HG03575 (cell line): ENCODE measurements around the gene PAFAH1B1.

Experiments used
- ATAC-seq: cut with Tn5 transposase; IDR thresholded peaks from one replicate; pipeline ENCODE4 v1.9.1; 2021; ENCODE audit not compliant: unreplicated experiment, insufficient number of reproducible peaks, low FRiP score; ENCODE audit errors: extremely low read depth

Gene PAFAH1B1

DNA sequence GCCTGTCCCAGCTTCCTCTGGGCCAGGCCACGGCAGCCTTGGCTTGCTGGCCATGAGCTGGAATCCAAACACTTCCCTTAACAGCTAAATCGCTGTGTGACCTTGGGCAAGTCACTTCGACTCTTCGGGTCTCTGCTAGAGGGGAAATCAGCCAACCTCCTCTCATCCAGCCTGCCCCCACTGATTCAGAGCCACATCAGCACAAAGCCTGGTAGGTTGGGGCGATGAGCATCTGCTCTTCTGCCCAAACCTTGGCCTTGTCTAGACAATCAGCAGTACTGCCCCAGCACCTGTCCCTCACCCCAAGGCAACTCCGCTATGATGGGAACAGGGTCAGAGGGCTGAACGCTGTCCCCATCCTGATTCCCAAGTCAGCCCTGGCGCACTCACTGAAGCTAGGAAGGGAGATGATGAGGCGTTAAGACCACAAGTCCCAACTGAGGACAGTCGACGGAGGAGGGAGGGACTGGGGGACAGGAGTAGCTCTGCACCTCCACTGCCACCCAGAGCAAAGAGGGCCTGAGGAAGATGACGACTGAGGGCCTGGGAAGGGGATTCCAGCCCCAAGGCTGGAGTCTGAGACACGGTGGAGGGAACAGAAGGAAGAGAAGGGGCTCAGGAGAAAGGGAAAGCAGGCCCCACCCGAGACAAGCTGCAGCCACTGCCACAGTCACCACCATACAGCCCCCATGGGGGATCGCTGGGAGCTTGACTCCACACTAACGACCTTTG is 116.8 kb downstream of the PAFAH1B1 start:
- ATAC-seq, result no peak

DNA sequence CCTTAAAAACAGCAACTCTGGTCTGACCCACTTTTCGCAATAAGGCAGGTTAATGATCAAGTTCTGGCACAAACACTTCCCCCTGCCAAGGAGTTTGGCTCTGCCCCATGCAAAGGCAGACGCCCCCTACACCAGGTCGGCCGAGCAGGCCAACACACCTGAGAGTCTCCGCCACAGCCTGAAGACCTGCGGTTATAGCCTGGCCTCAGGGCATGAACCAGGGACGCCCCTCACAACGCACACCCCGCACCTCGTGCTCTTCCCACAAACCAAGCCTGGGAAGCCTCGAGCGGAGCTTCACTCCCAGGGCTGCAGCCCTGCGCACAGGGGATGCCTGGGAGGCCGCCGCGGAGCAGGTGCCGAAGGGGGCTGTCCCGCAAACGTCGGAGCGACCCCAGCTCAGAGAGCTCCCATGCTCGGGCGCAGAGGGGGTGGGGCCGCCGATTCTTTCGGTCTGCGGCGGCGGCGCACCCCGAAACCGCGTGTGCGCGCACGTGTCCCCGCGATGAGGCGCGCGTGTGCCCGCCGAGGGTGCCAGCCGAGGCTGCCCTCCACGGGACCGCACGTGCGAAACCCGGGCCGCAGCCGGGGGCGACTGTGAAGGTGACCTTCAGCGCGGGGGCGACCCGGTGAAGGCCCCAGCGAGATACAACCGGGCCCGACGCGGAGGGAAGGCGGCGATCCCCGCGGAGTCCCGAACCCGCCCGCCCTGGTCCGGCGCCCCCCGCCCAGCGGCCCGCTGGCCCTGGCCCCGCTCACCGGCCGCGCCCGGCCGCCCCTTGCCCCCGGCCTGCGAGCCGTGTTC is 117.6 kb downstream of the PAFAH1B1 start:
- no peak for ATAC-seq

DNA sequence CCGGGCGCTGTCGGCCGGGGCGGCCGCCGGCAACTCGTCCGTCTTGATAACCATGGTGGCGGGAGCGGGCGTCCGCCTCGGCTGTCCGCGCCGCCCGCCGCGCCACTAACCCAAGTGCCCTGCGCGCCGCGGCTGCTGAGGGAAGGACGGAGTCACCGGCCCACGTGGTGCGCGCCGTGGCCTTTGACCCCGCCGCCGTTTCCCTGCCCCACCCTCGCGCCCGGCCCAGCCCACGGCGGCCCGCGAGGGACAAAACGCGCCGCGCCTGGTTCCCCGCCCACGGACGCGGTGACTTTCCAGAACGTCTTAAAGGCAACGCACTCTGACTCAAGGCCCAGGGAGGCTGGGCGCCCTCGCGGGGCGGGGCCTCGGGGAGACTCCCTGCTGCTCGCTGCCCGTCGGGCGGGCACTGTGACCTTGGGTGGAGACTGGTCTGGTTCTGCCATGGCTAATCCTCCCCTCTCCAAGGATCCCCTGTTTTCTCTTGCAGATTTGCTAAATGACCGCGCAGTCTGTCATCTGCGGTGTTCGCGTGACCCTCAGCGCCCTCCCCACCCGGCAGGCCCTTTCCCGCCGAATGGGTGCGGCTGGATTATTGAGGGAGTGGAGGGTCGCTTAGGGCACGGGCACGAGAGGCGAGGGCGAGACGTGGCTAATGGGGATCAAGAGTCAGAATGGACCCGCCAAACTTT is 118.3 kb downstream of the PAFAH1B1 start, which contains the start of gene CLUH:
CLUH (minus strand) TSS at position 157 of the 692 bp plus-strand sequence; CDS start at position 54, 103 bp downstream.
- no peak for ATAC-seq

DNA sequence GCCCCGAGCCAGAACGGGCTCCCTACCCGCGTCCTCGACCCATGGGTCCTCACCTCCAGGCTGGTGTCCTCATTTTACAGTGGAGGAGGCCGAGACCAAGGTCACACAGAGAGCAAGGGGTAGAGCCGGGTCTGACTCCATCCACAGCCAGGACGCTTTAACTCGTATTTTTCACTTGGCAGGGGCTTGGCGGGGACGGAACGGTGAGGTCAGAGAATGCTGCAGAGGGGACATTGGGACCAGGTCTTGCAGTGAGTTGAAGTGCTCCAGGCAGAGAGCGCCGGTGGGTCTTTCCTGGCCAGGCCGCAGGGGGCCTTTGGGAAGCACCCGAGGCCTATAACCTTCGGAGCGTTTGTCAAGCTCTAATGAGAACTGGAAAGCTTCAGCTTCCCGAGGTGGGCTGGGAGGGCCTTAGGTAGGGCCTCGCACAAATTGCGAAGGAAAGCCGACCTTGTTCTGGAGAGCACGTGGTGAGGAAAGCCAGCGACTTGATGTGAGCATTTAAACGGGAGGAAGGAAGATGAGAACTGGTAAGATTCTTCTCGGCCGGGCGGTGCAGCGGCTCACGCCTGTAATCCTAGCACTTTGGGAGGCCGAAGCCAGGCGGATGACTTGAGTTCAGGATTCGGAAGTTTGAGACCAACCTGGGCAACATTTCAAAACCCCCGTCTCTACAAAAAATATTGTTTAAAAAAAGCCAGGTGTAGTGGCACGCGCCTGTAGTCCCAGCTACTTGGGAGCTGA is 119.0 kb downstream of the PAFAH1B1 start:
- ATAC-seq, result no peak

DNA sequence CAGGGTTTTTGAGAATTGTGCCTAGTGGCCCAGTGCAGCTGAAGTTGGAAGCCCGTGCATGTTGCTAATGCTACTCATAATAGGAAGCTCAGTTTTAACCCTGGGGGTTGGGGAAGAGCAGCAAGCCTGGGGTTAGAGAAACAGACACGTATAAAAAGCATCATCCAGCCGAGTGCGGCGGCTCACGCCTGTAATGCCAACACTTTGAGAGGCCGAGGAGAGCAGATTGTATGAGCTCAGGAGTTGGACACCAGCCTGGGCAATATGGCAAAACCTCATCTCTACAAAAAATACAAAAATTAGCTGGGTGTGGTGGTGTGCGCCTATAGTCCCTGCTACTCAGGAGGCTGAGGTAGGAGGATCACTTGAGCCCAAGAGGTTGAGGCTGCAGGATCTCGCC is 120.4 kb downstream of the PAFAH1B1 start:
- ATAC-seq, result no peak

DNA sequence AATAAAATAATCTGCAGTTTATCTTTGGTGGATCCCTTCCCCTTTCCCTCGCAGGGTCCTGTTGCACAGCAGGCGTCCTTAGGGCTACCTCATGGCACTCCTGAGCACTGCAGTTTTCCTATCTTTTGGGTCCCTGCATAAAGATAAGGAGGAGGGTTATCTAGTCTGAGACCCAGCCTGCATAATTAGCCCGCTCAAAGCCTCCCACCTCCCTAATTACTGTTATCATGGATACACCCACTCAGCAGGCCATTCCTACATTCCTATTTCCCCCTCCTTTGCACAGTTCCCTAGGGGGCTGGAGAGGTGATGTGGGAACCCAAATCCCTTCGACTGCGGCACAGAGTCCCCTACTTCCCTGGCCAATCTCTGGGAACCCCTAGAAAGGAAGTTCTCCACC is 123.2 kb downstream of the PAFAH1B1 start:
- no peak for ATAC-seq

DNA sequence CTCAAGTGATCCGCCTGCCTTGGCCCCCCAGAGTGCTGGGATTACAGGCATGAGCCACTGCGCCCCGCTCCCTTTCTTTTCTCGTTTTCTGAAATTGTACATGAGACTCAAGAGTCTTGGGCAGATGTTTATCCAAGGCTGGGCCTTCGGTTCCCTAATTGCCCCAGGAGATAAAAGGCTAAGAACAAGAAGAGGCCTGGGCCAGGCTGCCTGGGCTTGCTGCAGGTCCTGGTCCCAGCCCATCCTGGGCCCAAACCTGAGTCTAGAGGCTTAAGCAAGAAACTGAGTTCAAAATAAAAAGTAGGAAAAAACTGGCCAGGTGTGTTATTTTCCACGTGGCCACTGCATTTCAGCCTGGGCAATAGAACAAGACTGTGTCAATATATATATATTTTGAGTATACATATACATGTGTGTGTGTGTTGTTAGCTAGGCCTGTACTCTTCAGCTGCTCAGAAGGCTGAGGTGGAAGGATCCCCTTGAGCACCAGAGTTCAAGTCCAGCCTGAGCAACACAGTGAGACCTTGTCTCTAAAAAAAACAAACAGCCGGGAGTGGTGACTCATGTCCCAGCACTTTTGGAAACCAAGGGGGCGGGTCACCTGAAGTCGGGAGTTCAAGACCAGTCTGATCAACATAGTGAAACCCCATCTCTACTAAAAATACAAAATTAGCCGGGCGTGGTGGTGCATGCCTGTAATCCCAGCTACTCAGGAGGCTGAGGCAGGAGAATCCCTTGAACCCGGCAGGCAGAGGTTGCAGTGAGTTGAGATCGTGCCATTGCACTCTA is 124.9 kb downstream of the PAFAH1B1 start:
- no peak for ATAC-seq

DNA sequence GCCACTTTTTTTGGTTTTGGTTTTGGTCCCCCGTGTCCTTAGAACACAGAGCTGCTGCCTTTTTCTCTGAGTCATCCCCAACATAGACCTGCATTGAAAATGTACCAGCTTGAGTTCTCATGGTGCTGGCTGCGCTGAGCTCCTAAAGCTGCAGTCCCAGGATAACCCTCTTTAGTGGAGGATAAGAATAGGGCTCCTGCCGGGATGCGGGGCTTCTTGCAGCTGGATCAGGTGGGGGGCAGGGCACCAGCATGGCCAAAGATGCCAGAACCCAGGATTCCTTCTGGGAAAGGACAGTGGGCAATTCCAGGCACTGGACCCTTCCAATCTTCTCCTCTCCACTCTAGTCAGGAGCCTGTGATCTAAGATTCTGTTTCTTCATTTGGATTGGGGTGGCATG is 126.4 kb downstream of the PAFAH1B1 start:
- ATAC-seq, result no peak

DNA sequence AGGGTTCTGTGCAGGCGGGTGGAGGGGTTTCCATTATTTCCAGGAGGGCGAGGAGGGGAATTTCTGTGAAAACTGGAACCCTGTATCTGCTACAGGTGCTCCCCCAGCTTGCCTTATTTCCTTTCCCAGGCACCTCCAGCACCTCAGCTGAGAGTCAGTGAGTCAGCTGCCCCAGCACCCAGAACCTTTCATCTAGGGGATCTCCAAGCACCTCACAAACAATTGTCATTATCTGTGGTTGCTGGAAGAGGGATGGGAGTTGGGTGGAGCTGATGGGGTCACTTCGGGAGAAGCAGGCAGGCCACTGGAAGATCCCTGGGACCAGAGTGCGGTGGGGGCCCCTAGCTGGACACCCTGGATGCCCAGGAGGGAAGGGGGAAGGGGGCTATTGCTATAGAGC is 128.1 kb downstream of the PAFAH1B1 start:
- no peak for ATAC-seq

DNA sequence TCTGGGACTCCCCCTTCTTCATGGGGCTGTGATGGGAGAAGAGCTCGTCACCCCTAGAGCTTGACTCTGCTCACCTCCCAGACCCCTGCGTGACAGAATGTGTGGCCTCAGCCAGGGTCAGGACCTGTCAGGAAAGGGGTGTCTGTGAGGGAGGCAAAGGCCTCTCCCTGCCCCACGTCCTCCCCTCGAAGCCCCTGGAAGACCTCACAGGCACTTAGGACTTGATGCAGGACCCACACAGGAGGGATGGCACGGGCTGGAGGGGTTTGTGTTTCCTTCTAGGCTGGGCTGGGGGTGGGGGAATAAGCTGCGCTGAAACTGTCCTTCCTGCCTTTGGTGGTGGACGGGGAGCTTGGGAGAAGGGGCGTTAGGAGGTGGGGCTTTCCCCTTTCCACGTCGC is 129.2 kb downstream of the PAFAH1B1 start:
- ATAC-seq, result no peak

DNA sequence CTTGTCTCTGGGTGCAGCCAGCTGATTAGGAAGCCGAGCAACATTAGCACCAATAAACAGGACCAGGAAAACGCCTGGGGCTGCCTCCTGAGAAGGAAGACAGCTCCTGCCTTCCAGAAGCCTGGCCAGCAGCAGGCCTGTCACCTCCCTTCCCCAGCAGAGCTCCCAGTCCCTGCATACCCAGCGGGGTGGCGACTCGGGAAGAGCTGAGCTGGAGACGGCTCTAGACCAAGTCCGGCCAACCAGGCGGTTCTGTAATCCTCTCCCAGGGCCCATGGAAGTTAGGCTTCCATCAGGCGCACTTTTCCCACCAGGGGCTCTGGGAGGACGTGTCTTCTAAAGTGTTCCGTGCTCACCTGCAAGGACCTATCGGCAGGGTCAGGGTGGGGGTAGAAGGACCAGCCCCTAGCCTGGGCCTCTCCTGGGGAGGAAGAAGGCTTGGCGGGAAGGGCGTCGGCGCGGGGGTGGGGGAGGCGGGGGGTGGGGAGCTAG is 130.1 kb downstream of the PAFAH1B1 start:
- no peak for ATAC-seq

DNA sequence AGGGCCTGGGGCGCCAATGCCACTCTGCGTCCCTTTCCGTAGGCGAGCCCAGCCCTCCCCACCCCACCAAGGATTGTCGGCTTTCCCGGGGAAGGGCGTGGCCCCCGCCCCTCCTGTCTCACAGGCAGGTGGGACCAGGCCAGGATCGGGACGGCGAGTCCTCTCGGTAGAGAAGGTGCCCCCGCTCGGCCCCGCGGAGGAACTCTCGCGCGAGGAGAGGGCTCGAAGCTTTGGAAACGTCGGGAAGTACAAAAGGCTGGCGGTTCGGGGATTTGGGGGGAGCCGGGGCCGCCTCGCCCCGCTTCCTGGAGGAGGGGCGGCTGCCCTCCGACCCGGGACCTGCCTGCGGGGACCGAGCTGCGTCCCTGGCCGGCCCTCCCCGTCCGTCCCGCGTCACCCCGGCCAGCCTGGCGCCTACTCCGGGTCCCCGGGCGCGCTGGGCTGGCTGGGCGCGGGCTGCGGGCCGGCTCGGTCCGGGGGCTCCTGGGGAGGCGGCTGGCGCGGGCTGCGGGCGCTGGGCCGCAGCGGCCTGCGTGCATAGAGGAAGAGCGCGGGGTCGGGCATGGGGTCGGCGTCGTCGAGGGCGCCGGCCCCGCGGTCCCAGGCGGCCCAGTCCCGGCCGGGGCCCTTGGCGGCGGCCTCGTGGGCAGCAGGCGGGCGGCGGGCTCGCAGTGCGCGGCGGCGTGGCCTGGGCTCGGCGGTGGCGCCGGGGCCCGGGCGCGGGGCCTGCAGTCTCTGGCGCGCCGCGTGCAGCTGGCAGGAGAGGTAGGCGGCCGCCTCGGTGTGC is 130.7 kb downstream of the PAFAH1B1 start:
- ATAC-seq, result no peak

DNA sequence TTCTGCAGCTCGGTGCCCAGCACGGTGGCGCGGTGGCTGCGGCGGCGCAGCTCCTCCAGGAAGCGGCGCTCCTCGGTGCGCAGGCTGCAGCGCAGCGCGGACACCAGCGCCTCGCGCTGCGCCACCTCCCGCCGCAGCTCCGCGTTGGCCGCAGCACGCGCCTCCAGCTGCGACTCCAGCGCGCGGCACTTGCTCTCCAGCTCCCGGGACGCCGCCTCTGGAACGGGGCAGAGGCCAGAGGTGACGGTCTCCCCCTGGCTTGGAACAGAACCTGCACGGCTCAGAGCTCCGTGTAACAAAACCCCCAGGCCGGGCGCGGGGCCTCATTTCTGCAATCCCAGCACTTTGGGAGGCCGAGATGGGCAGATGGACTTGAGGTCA is 131.3 kb downstream of the PAFAH1B1 start:
- ATAC-seq, result no peak

DNA sequence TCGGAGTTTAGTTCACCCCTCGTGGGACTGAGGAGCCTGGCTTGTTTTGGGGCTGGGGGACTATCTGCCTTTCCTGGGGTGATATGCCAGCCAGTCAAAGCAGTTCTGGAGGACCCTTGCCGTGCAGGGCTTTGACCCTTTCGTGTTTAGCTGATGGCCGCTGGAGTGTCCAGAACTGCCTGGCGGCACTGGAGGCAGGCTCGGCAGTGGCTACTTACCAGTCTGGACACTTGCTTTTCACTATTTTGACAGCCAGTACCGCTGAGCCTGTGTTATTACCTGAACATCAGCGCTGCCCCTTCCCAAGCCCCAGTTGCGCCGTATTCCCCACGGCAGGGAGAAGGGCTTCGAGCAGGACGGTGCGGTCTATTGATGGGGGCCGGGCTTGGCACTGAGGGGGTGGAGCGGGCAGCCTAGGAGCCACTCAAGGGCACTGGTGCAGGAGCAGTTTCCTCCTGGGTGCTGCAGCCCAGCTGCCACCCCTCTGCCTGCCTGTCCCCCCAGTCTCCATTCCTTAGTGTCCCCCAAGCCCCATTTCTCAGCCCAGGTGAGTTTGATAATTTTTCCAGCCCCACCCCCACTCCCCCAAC is 137.4 kb downstream of the PAFAH1B1 start:
- ATAC-seq, result no peak

DNA sequence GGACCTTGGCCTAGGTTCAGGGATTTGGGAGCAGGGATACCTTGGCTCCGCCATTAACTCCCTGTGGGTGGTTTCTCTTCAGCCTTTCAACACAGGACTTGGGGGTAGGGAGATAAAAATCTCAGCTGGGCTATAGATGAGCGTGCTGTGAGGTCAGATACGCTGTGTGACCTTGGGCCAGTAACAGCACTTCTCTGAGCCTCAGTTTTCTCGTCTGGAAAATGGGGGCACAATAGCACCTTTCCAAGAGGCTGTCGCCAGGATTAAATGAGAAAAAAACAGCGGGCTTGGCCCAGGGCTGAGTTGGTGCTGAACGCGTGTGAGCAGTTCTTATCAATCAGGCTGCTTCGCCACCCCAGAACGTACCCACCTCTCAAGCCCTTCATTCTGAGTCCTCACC is 138.4 kb downstream of the PAFAH1B1 start:
- no peak for ATAC-seq

DNA sequence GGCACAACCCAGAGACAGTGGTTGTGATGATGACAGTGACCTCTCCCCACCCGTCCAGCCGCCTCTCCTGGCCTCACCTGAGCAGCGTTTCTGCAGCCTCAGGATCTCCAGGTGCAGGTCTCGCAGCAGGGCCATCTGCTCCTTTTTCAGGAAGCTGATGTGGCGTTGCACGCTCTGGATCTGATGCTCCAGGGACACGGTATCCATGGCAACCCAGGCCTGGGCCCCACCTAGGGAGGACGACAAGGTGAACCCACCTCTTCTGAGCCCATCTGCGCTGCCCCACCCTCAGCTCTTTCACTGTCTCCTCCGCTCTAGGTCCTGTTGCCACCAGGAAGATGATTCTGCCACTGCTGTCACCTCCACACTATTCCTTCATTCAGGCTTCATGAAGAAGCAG is 141.5 kb downstream of the PAFAH1B1 start:
- no peak for ATAC-seq
